HCT116 (cell line): ENCODE results near the gene TDRD7. TPM values are rescaled to one million over a fixed set of nuclear protein-coding genes. Genes with fewer than 3 reads are reported as not detected.

Experiments
- ATAC-seq: fragments of 200-7000 bp; cut with Tn5 transposase; 2 replicates; pipeline ENCODE4 v1.9.1; 2020; ENCODE audit warnings: mild to moderate bottlenecking, moderate library complexity
- BruUV-seq: library from RNA; stranded (reverse); fragments of 400-500 nt; replicated peaks from 2 replicates; lab custom pipeline; 2021; lab: Mats Ljungman, UMichigan
- CTCF ChIA-PET: fragments of 300-600 bp; sonication (Branson Sonifier 250); formaldehyde crosslinking; loops from one replicate; lab custom pipeline; 2021; ENCODE audit warnings: antibody characterized with exemption; lab: Charles Lee
- POLR2A ChIA-PET: fragments of 300-600, 350-600 bp; sonication (Branson Sonifier 250); formaldehyde crosslinking; loops from one replicate; lab custom pipeline; 2021; ENCODE audit warnings: antibody characterized with exemption; lab: Charles Lee
- RAD21 ChIA-PET, 2 experiments: fragments of 300-600 bp; sonication (Branson Sonifier 250); formaldehyde crosslinking; loops; one replicate each; lab custom pipeline; 2023; ENCODE audit warnings: low total read pairs in 2 of 2; ENCODE audit not compliant: uncharacterized antibody in 2 of 2, unreplicated experiment in 2 of 2, low non-redundant PET in 1 of 2; lab: Charles Lee
- DNase-seq: peaks from one replicate; pipeline ENCODE4 v3.0.0-alpha.2; 2010; ENCODE audit warnings: low read depth, low spot score
- H2AFZ ChIP-seq: fragments of 200-600 bp; shearing (Covaris generic), sonication (generic); 2 replicates; pipeline ENCODE4 v1.6.1; 2017; ENCODE audit warnings: low read depth, mixed run types, mixed read lengths, antibody characterized with exemption, low read length; ENCODE audit not compliant: poor library complexity, severe bottlenecking
- H3K27ac ChIP-seq: 2 replicates; pipeline ENCODE4 v1.5.1; 2012; ENCODE audit warnings: low read depth, low read length
- H3K27me3 ChIP-seq: fragments of 200-600 bp; sonication (generic); 2 replicates; pipeline ENCODE4 v1.6.1; 2016; ENCODE audit warnings: mixed run types, low read length, mixed read lengths; ENCODE audit not compliant: insufficient read depth
- H3K36me3 ChIP-seq, 2 experiments: fragments of 200-500 bp in 1 of 2; fragments of 200-600 bp in 1 of 2; sonication (Bioruptor generic) in 1 of 2; sonication (generic) in 1 of 2; 2 replicates each; pipeline versions ENCODE4 v1.5.1 to v1.6.1; 2014 to 2016; ENCODE audit warnings: low read length in 2 of 2, inconsistent platforms in 1 of 2, mixed read lengths in 1 of 2, mixed run types in 1 of 2; ENCODE audit not compliant: insufficient read depth in 2 of 2, control insufficient read depth in 1 of 2
- H3K4me1 ChIP-seq, 2 experiments: fragments of 200-600 bp in 1 of 2; sonication (generic) in 1 of 2; 2 replicates each; pipeline versions ENCODE4 v1.5.1 to v1.6.1; 2012 to 2017; ENCODE audit warnings: low read length in 2 of 2, inconsistent platforms in 1 of 2, mild to moderate bottlenecking in 1 of 2, mixed read lengths in 1 of 2, mixed run types in 1 of 2, moderate library complexity in 1 of 2; ENCODE audit not compliant: insufficient read depth in 2 of 2, control insufficient read depth in 1 of 2
- H3K4me2 ChIP-seq: fragments of 200-600 bp; sonication (generic); 2 replicates; pipeline ENCODE4 v1.6.1; 2017; ENCODE audit warnings: mixed run types, low read length, mixed read lengths
- H3K4me3 ChIP-seq, 2 experiments: fragments of 200-600 bp in 1 of 2; sonication (generic) in 1 of 2; replicated peaks in 1 of 2; 2 replicates each; pipeline ENCODE4 v1.5.1; 2011 to 2016; ENCODE audit warnings: low read length in 2 of 2, control low read depth in 1 of 2, low read depth in 1 of 2, mild to moderate bottlenecking in 1 of 2, mixed read lengths in 1 of 2, mixed run types in 1 of 2
- H3K79me2 ChIP-seq: fragments of 200-600 bp; sonication (generic); 2 replicates; pipeline ENCODE4 v1.6.1; 2017; ENCODE audit warnings: mild to moderate bottlenecking, mixed run types, low read length, moderate library complexity, mixed read lengths; ENCODE audit not compliant: insufficient read depth
- H3K9ac ChIP-seq: fragments of 200-600 bp; sonication (generic); 2 replicates; pipeline ENCODE4 v1.6.1; 2016; ENCODE audit warnings: low read length, mixed read lengths
- H3K9me2 ChIP-seq: fragments of 200-600 bp; sonication (generic), shearing (Covaris generic); 2 replicates; pipeline ENCODE4 v1.6.1; 2017; ENCODE audit warnings: mixed run types, mild to moderate bottlenecking, moderate library complexity; ENCODE audit not compliant: insufficient read depth
- H3K9me3 ChIP-seq, 2 experiments: fragments of 200-500 bp in 1 of 2; fragments of 200-600 bp in 1 of 2; sonication (Bioruptor generic) in 1 of 2; sonication (generic) in 1 of 2; 2 replicates each; pipeline ENCODE4 v1.6.1; 2014 to 2017; ENCODE audit warnings: low read length in 2 of 2, mixed read lengths in 2 of 2, inconsistent platforms in 1 of 2, low read depth in 1 of 2, mild to moderate bottlenecking in 1 of 2, mixed run types in 1 of 2, moderate library complexity in 1 of 2; ENCODE audit not compliant: control insufficient read depth in 1 of 2, insufficient read depth in 1 of 2
- H4K20me1 ChIP-seq: fragments of 200-600 bp; sonication (generic), shearing (Covaris generic); 2 replicates; pipeline ENCODE4 v1.6.1; 2017; ENCODE audit warnings: mixed run types, mild to moderate bottlenecking, moderate library complexity; ENCODE audit not compliant: insufficient read depth
- CBX3 ChIP-seq: IDR thresholded peaks from 2 replicates; pipeline ENCODE4 v1.6.1; 2012; ENCODE audit warnings: low read depth
- CEBPB ChIP-seq: IDR thresholded peaks from 2 replicates; pipeline ENCODE4 v1.6.1; 2012; ENCODE audit warnings: low read depth
- EGR1 ChIP-seq: IDR thresholded peaks from 2 replicates; pipeline ENCODE4 v1.6.1; 2012; ENCODE audit warnings: low read depth
- ELF1 ChIP-seq: IDR thresholded peaks from 2 replicates; pipeline ENCODE4 v1.6.1; 2012; ENCODE audit warnings: low read depth, borderline replicate concordance
- EZH2 ChIP-seq: fragments of 200-600 bp; sonication (generic); IDR thresholded peaks from 2 replicates; pipeline ENCODE4 v1.6.1; 2017; ENCODE audit warnings: antibody characterized with exemption, mixed run types
- EZH2phosphoT487 ChIP-seq: fragments of 200-600 bp; IDR thresholded peaks from 2 replicates; pipeline ENCODE4 v1.6.1; 2018; ENCODE audit warnings: antibody characterized with exemption, borderline replicate concordance
- FOSL1 ChIP-seq: IDR thresholded peaks from 2 replicates; pipeline ENCODE4 v1.6.1; 2012; ENCODE audit warnings: low read depth
- JUND ChIP-seq: IDR thresholded peaks from 2 replicates; pipeline ENCODE4 v1.6.1; 2012
- POLR2AphosphoS5 ChIP-seq: IDR thresholded peaks from 2 replicates; pipeline ENCODE4 v1.6.1; 2011; ENCODE audit warnings: mild to moderate bottlenecking, low read depth, low read length, moderate library complexity
- SIN3A ChIP-seq: IDR thresholded peaks from 2 replicates; pipeline ENCODE4 v1.6.1; 2012; ENCODE audit warnings: low read depth
- SP1 ChIP-seq: IDR thresholded peaks from 2 replicates; pipeline ENCODE4 v1.6.1; 2012; ENCODE audit warnings: low read depth
- SRF ChIP-seq: IDR thresholded peaks from 2 replicates; pipeline ENCODE4 v1.6.1; 2012; ENCODE audit warnings: low read depth
- TCF7L2 ChIP-seq: IDR thresholded peaks from 2 replicates; pipeline ENCODE4 v1.7.0; 2011; ENCODE audit warnings: borderline replicate concordance, inconsistent platforms; ENCODE audit not compliant: insufficient read depth, insufficient read length; ENCODE audit errors: extremely low read depth
- ZNF274 ChIP-seq: fragments of 200-500 bp; sonication (Bioruptor generic); IDR thresholded peaks from 2 replicates; pipeline ENCODE4 v1.6.1; 2014; ENCODE audit warnings: mild to moderate bottlenecking, low read depth, low read length, inconsistent platforms
- intact Hi-C: fragments of 100-400 bp; cut with micrococcal nuclease; formaldehyde crosslinking; loops from 2 replicates; pipeline ENCODE4 v1.10.0; 2022
- total RNA-seq: library from RNA; stranded (reverse); gene quantifications from one replicate; pipeline ENCODE4 v1.2.1, GENCODE V29; 2021; ENCODE audit not compliant: unreplicated experiment
- TF ChIP-seq, protein P1 (sequence below), 3 experiments: fragments of 200-600 bp in 1 of 3; sonication (generic) in 1 of 3; IDR thresholded peaks in 2 of 3; conservative IDR thresholded peaks in 1 of 3; 2 replicates each; pipeline ENCODE4 v1.5.1; 2012 to 2017; ENCODE audit warnings: low read depth in 2 of 3, low read length in 2 of 3, antibody characterized with exemption in 1 of 3, borderline replicate concordance in 1 of 3, control low read depth in 1 of 3, mild to moderate bottlenecking in 1 of 3, mixed read lengths in 1 of 3, mixed run types in 1 of 3, moderate library complexity in 1 of 3; ENCODE audit not compliant: insufficient read depth in 1 of 3
- TF ChIP-seq, protein P2 (sequence below): IDR thresholded peaks from 2 replicates; pipeline ENCODE4 v1.6.1; 2012
- TF ChIP-seq, protein P3 (sequence below): IDR thresholded peaks from 2 replicates; pipeline ENCODE4 v1.6.1; 2012; ENCODE audit warnings: low read depth

The TDRD7 gene
- total RNA-seq, 1 experiment from 2014 or later = 8.0 TPM

DNA sequence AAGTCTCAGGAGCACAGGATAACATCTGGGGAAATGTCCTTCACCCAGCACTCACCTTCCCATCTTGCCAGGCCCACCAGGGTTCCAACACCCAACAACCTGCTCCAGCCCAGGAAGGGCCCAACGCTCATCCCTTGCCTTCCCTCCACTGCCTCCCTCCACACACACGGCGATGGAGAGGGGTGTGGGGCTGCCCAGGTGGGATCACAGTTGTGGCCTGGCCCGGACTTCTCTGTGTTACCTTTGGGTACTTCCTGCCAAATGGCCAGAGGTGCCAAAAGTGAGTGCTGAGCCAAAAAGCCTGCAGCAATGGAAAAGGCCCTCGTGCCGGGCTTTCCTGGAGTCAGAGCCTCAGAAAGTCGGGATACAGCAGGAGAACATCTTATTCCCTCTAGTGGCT, 15.6 kb upstream of the TDRD7 start:
- no TSS peak for BruUV-seq
- ATAC-seq (no peak), DNase-seq (no peak)
- POLR2A ChIA-PET = no interaction called here
- intact Hi-C loops = no loop called here
- no peaks in the 10 kb centered on the region for H4K20me1 ChIP-seq
- H3K9me3 ChIP-seq = no peaks in the 10 kb centered on the region
- H3K27ac ChIP-seq = no peak overlapping the region
- no peaks in the 10 kb centered on the region for H3K9me2 ChIP-seq
- no peak overlapping the region for H2AFZ ChIP-seq
- RAD21 ChIA-PET = no interaction called here
- H3K4me2 ChIP-seq = no peak overlapping the region
- no peak overlapping the region for H3K9ac ChIP-seq
- TF ChIP-seq, protein P1, sequence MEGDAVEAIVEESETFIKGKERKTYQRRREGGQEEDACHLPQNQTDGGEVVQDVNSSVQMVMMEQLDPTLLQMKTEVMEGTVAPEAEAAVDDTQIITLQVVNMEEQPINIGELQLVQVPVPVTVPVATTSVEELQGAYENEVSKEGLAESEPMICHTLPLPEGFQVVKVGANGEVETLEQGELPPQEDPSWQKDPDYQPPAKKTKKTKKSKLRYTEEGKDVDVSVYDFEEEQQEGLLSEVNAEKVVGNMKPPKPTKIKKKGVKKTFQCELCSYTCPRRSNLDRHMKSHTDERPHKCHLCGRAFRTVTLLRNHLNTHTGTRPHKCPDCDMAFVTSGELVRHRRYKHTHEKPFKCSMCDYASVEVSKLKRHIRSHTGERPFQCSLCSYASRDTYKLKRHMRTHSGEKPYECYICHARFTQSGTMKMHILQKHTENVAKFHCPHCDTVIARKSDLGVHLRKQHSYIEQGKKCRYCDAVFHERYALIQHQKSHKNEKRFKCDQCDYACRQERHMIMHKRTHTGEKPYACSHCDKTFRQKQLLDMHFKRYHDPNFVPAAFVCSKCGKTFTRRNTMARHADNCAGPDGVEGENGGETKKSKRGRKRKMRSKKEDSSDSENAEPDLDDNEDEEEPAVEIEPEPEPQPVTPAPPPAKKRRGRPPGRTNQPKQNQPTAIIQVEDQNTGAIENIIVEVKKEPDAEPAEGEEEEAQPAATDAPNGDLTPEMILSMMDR (IDR thresholded peaks at IDR 0.05 in 2 of 3, conservative IDR thresholded peaks at IDR 0.05 in 1 of 3; ENCODE audit: borderline replicate concordance in 1 of 3, insufficient read depth in 1 of 3, low read depth in 2 of 3, low read length in 2 of 3) = no peak
- TF ChIP-seq EZH2 = no peak
- TF ChIP-seq SP1 = no peak
- no peak for TF ChIP-seq CEBPB
- no peak for TF ChIP-seq ZNF274
- TF ChIP-seq CBX3 = no peak
- no peak for TF ChIP-seq ELF1
- H3K79me2 ChIP-seq = no peaks in the 10 kb centered on the region
- no peaks in the 10 kb centered on the region for H3K27me3 ChIP-seq
- H3K36me3 ChIP-seq = no peaks in the 10 kb centered on the region
- CTCF ChIA-PET = no interaction called here
- H3K4me3 ChIP-seq = no peak overlapping the region
- peaks cover 4 to 10% of the 10 kb centered on the region in 2 experiments; a peak in 3 of 4 replicates for H3K4me1 ChIP-seq

DNA sequence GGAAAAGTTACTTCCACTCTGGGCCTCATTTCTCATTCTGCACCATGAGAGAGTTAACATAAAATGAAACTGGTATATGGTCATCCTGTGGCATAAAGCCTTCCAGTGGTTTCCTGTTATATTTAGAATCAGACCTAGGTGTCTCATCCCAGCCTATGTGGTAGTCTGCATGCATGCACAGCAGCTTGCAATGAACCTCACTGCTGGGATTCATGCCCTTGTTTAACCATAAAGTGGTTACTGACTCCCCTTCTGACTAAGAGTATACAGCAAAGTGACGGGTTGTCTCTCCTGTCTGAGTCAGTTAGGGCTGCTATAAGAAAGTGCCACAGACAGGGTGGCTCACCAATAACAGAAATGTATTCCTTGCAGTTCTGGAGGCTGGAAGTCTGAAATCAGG, 14.7 kb upstream of the TDRD7 start:
- H3K79me2 ChIP-seq = no peaks in the 10 kb centered on the region
- H3K9me2 ChIP-seq = no peaks in the 10 kb centered on the region
- H3K36me3 ChIP-seq = no peaks in the 10 kb centered on the region
- RAD21 ChIA-PET = no interaction called here
- H3K4me1 ChIP-seq = peaks cover 4 to 10% of the 10 kb centered on the region in 2 experiments; a peak in 3 of 4 replicates
- H4K20me1 ChIP-seq = no peaks in the 10 kb centered on the region
- no peak overlapping the region for H3K9ac ChIP-seq
- CTCF ChIA-PET = interaction anchor here (0.9 to 1.3 kb wide), 2 partner anchors 10 to 540 kb away, joined by 3 to 5 read pairs; no protein-coding TSS in a partner anchor
- no peak for DNase-seq
- H2AFZ ChIP-seq = no peak overlapping the region
- no TSS peak for BruUV-seq
- no peak for ATAC-seq
- no peak overlapping the region for H3K4me2 ChIP-seq
- no peaks in the 10 kb centered on the region for H3K9me3 ChIP-seq
- no peak overlapping the region for H3K4me3 ChIP-seq
- POLR2A ChIA-PET = no interaction called here
- no peaks in the 10 kb centered on the region for H3K27me3 ChIP-seq
- intact Hi-C loops = no loop called here
- H3K27ac ChIP-seq = no peak overlapping the region
- TF ChIP-seq SRF (no peak), ELF1 (no peak), POLR2AphosphoS5 (no peak), EGR1 (no peak), CBX3 (no peak), EZH2 (no peak), FOSL1 (no peak), SIN3A (no peak), EZH2phosphoT487 (no peak), CEBPB (no peak), JUND (no peak), TCF7L2 (no peak)
- TF ChIP-seq, protein P2, sequence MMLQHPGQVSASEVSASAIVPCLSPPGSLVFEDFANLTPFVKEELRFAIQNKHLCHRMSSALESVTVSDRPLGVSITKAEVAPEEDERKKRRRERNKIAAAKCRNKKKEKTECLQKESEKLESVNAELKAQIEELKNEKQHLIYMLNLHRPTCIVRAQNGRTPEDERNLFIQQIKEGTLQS = no peak
- TF ChIP-seq, protein P3, sequence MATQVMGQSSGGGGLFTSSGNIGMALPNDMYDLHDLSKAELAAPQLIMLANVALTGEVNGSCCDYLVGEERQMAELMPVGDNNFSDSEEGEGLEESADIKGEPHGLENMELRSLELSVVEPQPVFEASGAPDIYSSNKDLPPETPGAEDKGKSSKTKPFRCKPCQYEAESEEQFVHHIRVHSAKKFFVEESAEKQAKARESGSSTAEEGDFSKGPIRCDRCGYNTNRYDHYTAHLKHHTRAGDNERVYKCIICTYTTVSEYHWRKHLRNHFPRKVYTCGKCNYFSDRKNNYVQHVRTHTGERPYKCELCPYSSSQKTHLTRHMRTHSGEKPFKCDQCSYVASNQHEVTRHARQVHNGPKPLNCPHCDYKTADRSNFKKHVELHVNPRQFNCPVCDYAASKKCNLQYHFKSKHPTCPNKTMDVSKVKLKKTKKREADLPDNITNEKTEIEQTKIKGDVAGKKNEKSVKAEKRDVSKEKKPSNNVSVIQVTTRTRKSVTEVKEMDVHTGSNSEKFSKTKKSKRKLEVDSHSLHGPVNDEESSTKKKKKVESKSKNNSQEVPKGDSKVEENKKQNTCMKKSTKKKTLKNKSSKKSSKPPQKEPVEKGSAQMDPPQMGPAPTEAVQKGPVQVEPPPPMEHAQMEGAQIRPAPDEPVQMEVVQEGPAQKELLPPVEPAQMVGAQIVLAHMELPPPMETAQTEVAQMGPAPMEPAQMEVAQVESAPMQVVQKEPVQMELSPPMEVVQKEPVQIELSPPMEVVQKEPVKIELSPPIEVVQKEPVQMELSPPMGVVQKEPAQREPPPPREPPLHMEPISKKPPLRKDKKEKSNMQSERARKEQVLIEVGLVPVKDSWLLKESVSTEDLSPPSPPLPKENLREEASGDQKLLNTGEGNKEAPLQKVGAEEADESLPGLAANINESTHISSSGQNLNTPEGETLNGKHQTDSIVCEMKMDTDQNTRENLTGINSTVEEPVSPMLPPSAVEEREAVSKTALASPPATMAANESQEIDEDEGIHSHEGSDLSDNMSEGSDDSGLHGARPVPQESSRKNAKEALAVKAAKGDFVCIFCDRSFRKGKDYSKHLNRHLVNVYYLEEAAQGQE = no peak
